D721Med (cell line): ENCODE data around the gene CDC42BPB.

ENCODE experiments used
- DNase-seq: peaks from one replicate; pipeline ENCODE4 v3.0.0; 2011; ENCODE audit warnings: low spot score; ENCODE audit not compliant: insufficient read length
- FAIRE-seq: peaks from 2 replicates; lab custom pipeline; 2011; peaks lifted over from hg19 to GRCh38; lab: Jason Lieb, UNC
- CTCF ChIP-seq: IDR thresholded peaks from 2 replicates; pipeline ENCODE4 v1.5.1; 2012; ENCODE audit warnings: mild to moderate bottlenecking, control low read depth; ENCODE audit not compliant: insufficient read depth; ENCODE audit errors: missing control alignments

Gene CDC42BPB

GRCh38 chr14:103064978-103065377 lies 7.6 kb upstream of the CDC42BPB start:
- TF ChIP-seq CTCF, result no peak
- no peak for FAIRE-seq
- DNase-seq, result no peak

GRCh38 chr14:103064436-103064835 lies 7.1 kb upstream of the CDC42BPB start:
- no peak for FAIRE-seq
- no peak for TF ChIP-seq CTCF
- no peak for DNase-seq

GRCh38 chr14:103061482-103061976 lies 4.2 kb upstream of the CDC42BPB start:
- no peak for FAIRE-seq
- no peak for TF ChIP-seq CTCF
- no peak for DNase-seq

GRCh38 chr14:103059556-103059955 lies 2.2 kb upstream of the CDC42BPB start:
- no peak for FAIRE-seq
- no peak for TF ChIP-seq CTCF
- DNase-seq, result no peak

- DNase-seq (no peak), FAIRE-seq (no peak)
- TF ChIP-seq CTCF, result no peak
Measured at GRCh38 chr14:103058164-103059055, 1.1 kb upstream of the CDC42BPB start.

GRCh38 chr14:103057028-103057371 lies 349 bp downstream of the CDC42BPB start:
- no peak for TF ChIP-seq CTCF
- no peak for FAIRE-seq
- no peak for DNase-seq
